ENCODE data around the gene S1PR3. TPM values are rescaled to one million over a fixed set of nuclear protein-coding genes. Genes with fewer than 3 reads are reported as not detected.

Gene S1PR3
- total RNA-seq = 104 and 107 TPM in 2 replicates

DNA sequence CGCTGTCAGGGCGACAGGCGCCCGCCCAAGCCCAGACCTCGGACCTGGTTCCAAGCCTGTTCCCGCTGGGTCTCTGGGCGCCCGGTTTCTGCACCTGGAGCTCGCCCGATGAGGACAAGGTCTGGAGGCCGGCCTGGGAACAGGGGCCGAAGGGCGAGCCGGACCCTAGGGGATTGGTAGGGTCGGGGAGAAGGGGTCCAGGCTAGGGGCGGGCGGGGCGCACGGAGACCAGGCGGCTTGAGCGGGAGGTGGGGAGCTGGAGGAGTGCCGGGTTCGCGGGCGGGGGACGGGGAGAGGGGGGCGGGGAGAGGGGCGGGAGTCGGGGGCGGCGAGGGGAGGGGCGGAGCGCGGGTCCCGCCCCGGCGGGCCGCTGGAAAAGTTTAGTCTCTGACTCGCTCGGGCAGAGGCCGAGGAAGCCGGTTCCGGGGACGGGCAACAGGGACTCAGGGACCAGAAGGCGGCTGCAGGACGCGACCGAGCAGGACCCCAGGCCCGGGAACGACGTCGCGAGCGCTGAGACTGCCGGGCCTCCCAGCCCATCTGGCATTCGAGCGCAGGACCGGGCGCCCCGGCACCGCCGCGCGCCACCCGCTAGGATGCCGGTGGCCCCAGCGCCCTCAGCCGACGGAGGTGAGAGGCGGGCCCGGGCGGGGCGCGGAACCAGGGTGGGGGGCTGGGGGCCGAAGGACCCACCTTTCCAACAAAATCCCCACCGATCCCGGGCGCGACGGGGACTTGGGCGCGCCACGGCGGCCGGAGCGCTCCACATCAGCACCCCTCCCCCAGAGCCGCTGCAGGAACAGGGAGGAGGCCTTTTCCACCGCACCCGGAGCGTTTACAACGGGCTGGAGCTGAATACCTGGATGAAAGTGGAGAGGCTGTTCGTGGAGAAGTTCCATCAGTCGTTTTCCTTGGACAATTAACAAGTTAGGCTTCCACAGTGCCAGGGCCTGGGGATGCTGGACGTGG is at the start of gene S1PR3:
Gene S1PR3 (plus strand): TSS at position 403 of the 969 bp plus-strand sequence. CDS start 9,733 bp downstream, outside the sequence.

Other genes with a start within 250 kb of the S1PR3 start
- 4.1 and 4.5 TPM in 2 replicates for gene SHC3, start 187.3 kb downstream of the S1PR3 start, total RNA-seq

All from cardiac ventricle fibroblast (primary cell).